Chondrocyte (in vitro differentiated cells): ENCODE measurements around the gene RNF149. TPM values are rescaled to one million over a fixed set of nuclear protein-coding genes. Genes with fewer than 3 reads are reported as not detected.

ENCODE experiments used
- DNase-seq: peaks from one replicate; pipeline ENCODE4 v3.0.0; 2021; ENCODE audit warnings: mixed read lengths, low spot score
- H3K27ac Mint-ChIP-seq: one replicate; pipeline ENCODE4 v1.8.0; 2021; ENCODE audit warnings: mild to moderate bottlenecking, moderate library complexity, mixed read lengths; ENCODE audit not compliant: unreplicated experiment
- H3K27me3 Mint-ChIP-seq: 2 replicates; pipeline ENCODE4 v1.8.0; 2021; ENCODE audit warnings: low read depth, mixed read lengths
- H3K36me3 Mint-ChIP-seq: 2 replicates; pipeline ENCODE4 v1.8.0; 2021; ENCODE audit warnings: low read depth, mixed read lengths
- H3K4me1 Mint-ChIP-seq: 2 replicates; pipeline ENCODE4 v1.8.0; 2021; ENCODE audit warnings: low read depth, mild to moderate bottlenecking, mixed read lengths
- H3K4me3 Mint-ChIP-seq: one replicate; pipeline ENCODE4 v1.8.0; 2021; ENCODE audit warnings: mild to moderate bottlenecking, moderate library complexity, mixed read lengths; ENCODE audit not compliant: unreplicated experiment
- H3K9me3 Mint-ChIP-seq: 2 replicates; pipeline ENCODE4 v1.8.0; 2021; ENCODE audit warnings: low read depth, mixed read lengths
- total RNA-seq: library from RNA; stranded (reverse); gene quantifications from 3 replicates; pipeline ENCODE4 v1.2.1, GENCODE V29; 2021
- TF ChIP-seq, protein P1 (sequence below): fragments of 200-600 bp; sonication (generic); IDR thresholded peaks from 2 replicates; pipeline ENCODE4 v1.5.0; 2021; ENCODE audit warnings: antibody characterized with exemption, mild to moderate bottlenecking, moderate library complexity

The RNF149 gene
- total RNA-seq, 1 donor from 2014 or later: 26.2 TPM

DNA sequence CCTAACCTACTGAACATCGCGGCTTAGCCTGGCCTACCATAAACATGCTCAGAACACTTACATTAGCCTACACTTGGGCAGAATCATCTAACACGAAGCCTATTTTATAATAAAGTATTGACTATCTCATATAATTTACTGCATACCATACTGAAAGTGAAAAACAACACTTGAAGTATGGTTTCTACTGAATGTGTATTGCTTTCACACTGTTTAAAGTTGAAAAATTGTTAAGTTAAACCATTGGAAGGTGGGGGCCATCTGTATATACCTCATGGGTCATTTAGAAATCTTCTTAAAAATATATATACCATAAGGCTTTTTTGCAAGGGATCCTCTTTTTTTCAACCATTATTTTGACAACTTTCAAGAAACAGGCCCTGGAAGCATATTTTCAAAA, 16.5 kb downstream of the RNF149 start:
- H3K4me3 Mint-ChIP-seq: no peak overlapping the region
- peaks cover 14% of the 10 kb centered on the region for H3K4me1 Mint-ChIP-seq
- TF ChIP-seq, protein P1, sequence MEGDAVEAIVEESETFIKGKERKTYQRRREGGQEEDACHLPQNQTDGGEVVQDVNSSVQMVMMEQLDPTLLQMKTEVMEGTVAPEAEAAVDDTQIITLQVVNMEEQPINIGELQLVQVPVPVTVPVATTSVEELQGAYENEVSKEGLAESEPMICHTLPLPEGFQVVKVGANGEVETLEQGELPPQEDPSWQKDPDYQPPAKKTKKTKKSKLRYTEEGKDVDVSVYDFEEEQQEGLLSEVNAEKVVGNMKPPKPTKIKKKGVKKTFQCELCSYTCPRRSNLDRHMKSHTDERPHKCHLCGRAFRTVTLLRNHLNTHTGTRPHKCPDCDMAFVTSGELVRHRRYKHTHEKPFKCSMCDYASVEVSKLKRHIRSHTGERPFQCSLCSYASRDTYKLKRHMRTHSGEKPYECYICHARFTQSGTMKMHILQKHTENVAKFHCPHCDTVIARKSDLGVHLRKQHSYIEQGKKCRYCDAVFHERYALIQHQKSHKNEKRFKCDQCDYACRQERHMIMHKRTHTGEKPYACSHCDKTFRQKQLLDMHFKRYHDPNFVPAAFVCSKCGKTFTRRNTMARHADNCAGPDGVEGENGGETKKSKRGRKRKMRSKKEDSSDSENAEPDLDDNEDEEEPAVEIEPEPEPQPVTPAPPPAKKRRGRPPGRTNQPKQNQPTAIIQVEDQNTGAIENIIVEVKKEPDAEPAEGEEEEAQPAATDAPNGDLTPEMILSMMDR: no peak
- no peak for DNase-seq
- no peaks in the 10 kb centered on the region for H3K27me3 Mint-ChIP-seq
- H3K27ac Mint-ChIP-seq: no peak overlapping the region
- no peaks in the 10 kb centered on the region for H3K9me3 Mint-ChIP-seq
- peaks cover 2% of the 10 kb centered on the region for H3K36me3 Mint-ChIP-seq

DNA sequence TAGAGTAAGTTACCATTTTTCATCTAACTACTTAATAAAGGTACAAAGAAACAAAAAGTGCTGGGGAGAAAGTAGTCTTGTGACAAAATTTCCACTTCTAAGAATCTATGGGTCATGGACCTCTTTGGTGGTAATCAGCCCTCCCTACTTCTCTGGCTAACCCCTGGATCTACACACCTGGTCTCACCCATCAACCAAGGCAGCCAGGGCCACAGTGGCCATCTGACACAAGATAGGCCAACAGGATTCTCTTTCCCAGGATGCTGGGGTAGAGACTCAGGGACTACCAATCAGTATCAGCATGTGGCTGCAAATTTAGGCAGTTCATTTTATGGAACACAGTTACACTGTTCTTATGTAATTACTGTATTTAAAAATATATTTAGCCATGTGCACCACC, 17.8 kb downstream of the RNF149 start:
- Mint-ChIP-seq H3K27me3 (no peaks in the 10 kb centered on the region), H3K36me3 (peaks cover 4% of the 10 kb centered on the region), H3K4me1 (peaks cover 5% of the 10 kb centered on the region), H3K4me3 (no peak overlapping the region), H3K9me3 (no peaks in the 10 kb centered on the region), H3K27ac (no peak overlapping the region)
- TF ChIP-seq, protein P1: no peak
- no peak for DNase-seq

DNA sequence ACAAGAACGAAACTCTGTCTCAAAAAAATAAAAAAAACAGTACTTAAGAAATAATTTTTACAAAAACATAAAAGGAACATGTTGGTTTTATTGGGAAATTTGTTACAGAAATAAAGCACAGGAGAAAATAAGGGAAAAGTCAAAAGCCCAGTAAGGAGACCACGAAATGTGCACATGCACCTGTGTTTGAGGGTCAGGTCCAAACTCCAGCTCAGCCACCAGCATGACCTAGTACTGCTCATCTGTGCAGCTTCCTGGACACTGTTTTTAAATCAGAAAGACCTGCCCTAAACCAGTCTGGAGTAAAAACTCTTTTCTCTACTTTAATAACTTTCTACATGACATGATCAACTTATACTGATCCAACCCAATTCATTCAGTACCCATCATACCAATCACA, 21.2 kb downstream of the RNF149 start:
- TF ChIP-seq, protein P1: no peak
- Mint-ChIP-seq H3K36me3 (peaks cover 12% of the 10 kb centered on the region), H3K9me3 (no peaks in the 10 kb centered on the region), H3K4me1 (no peaks in the 10 kb centered on the region), H3K27ac (no peak overlapping the region), H3K27me3 (no peaks in the 10 kb centered on the region), H3K4me3 (no peak overlapping the region)
- DNase-seq: no peak

DNA sequence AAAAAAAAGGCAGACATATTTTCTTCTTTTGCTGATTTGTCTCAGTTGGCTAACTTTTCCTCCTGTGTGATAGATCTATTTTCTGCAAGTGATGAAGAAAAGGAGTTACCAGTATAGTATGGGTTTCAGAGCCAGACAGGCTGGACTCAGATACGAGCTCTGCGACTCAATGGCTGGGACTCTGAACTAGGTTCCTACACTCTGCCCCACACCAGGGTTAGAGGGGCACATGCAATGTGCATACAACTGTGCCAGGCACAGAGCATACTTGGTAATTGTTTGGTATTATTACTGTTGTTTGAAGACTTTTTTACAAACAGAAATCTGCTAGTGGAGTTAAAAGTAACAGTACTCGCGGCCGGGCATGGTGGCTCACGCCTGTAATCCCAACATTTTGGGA, 21.8 kb downstream of the RNF149 start:
- TF ChIP-seq, protein P1: no peak
- Mint-ChIP-seq H3K4me3 (no peak overlapping the region), H3K27me3 (no peaks in the 10 kb centered on the region), H3K27ac (peak overlapping the region; percentile 27), H3K4me1 (no peaks in the 10 kb centered on the region), H3K36me3 (peaks cover 17% of the 10 kb centered on the region), H3K9me3 (no peaks in the 10 kb centered on the region)
- DNase-seq: no peak

DNA sequence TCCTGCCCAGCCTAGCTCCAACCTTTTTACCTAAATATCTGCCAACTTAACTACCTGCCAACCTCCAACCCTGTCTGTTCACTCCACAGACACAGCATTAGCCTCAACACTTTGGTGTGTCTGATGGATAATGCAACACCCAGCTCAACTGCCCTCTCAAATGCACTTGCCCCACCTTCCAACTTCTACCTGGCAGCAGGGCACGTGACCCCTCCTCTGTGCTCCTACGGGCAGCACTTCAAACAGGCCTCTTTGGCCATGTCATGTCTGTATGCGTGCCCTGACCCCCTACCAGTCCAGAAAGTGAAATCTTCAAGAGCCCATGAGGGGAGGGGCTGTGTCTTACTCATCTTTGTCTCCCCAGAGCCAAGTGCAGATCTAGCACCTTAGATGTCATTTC, 25.5 kb downstream of the RNF149 start:
- Mint-ChIP-seq H3K27ac (no peak overlapping the region), H3K4me1 (no peaks in the 10 kb centered on the region), H3K4me3 (no peak overlapping the region), H3K36me3 (peaks cover 33% of the 10 kb centered on the region), H3K27me3 (no peaks in the 10 kb centered on the region), H3K9me3 (no peaks in the 10 kb centered on the region)
- no peak for DNase-seq
- TF ChIP-seq, protein P1: no peak
